Ishikawa (cell line): Measurements from ENCODE around the gene RNF25.

Source experiments
- CEBPB ChIP-seq: IDR thresholded peaks from 2 replicates; pipeline ENCODE4 v1.6.1; 2012
- CREB1 ChIP-seq: IDR thresholded peaks from 2 replicates; pipeline ENCODE4 v1.6.1; 2012; ENCODE audit warnings: low read depth
- EGR1 ChIP-seq: IDR thresholded peaks from 2 replicates; pipeline ENCODE4 v1.6.1; 2012
- EP300 ChIP-seq: IDR thresholded peaks from 2 replicates; pipeline ENCODE4 v1.6.1; 2012; ENCODE audit warnings: borderline replicate concordance
- FOXM1 ChIP-seq: IDR thresholded peaks from 2 replicates; pipeline ENCODE4 v1.6.1; 2012; ENCODE audit warnings: low read depth, borderline replicate concordance
- NFIC ChIP-seq: IDR thresholded peaks from 2 replicates; pipeline ENCODE4 v1.6.1; 2012
- RAD21 ChIP-seq: IDR thresholded peaks from 2 replicates; pipeline ENCODE4 v1.6.1; 2012; ENCODE audit warnings: low read depth
- TAF1 ChIP-seq: IDR thresholded peaks from 2 replicates; pipeline ENCODE4 v1.6.1; 2012; ENCODE audit warnings: low read depth, mild to moderate bottlenecking
- TCF12 ChIP-seq: IDR thresholded peaks from 2 replicates; pipeline ENCODE4 v1.6.1; 2012; ENCODE audit warnings: low read depth
- TEAD4 ChIP-seq: IDR thresholded peaks from 2 replicates; pipeline ENCODE4 v1.6.1; 2012
- YY1 ChIP-seq: IDR thresholded peaks from 2 replicates; pipeline ENCODE4 v1.6.1; 2012; ENCODE audit warnings: low read depth
- ZBTB7A ChIP-seq: IDR thresholded peaks from 2 replicates; pipeline ENCODE4 v1.6.1; 2012; ENCODE audit warnings: low read depth
- TF ChIP-seq, protein P1 (sequence below): IDR thresholded peaks from 2 replicates; pipeline ENCODE4 v1.6.1; 2012; ENCODE audit warnings: low read depth, mild to moderate bottlenecking
- TF ChIP-seq, protein P2 (sequence below): IDR thresholded peaks from 2 replicates; pipeline ENCODE4 v1.6.1; 2012
- TF ChIP-seq, protein P3 (sequence below): IDR thresholded peaks from 2 replicates; pipeline ENCODE4 v1.6.1; 2012

RNF25 gene

DNA sequence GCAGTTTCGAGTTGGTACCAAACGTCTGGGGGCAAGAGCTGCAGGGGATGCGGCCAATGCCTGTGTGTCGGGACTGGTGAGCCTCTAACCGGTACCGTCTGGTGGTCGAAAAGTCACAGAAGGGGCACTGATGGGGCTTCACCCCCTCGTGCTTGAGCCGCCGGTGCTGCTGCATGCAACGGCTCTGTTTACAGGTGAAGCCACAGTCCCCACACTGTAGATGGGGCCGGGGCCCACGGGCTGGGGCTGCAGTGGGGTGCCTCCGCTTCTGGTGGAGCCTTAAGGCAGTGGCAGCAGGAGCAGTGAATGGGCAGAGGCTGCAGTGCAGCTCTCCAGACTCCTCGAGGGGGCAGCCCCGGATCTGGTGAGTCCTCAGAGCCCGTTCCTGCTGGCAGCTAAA, 29.0 kb downstream of the RNF25 start:
- TF ChIP-seq, protein P1, sequence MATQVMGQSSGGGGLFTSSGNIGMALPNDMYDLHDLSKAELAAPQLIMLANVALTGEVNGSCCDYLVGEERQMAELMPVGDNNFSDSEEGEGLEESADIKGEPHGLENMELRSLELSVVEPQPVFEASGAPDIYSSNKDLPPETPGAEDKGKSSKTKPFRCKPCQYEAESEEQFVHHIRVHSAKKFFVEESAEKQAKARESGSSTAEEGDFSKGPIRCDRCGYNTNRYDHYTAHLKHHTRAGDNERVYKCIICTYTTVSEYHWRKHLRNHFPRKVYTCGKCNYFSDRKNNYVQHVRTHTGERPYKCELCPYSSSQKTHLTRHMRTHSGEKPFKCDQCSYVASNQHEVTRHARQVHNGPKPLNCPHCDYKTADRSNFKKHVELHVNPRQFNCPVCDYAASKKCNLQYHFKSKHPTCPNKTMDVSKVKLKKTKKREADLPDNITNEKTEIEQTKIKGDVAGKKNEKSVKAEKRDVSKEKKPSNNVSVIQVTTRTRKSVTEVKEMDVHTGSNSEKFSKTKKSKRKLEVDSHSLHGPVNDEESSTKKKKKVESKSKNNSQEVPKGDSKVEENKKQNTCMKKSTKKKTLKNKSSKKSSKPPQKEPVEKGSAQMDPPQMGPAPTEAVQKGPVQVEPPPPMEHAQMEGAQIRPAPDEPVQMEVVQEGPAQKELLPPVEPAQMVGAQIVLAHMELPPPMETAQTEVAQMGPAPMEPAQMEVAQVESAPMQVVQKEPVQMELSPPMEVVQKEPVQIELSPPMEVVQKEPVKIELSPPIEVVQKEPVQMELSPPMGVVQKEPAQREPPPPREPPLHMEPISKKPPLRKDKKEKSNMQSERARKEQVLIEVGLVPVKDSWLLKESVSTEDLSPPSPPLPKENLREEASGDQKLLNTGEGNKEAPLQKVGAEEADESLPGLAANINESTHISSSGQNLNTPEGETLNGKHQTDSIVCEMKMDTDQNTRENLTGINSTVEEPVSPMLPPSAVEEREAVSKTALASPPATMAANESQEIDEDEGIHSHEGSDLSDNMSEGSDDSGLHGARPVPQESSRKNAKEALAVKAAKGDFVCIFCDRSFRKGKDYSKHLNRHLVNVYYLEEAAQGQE: no peak
- TF ChIP-seq RAD21 (no peak), CREB1 (no peak), TAF1 (no peak)
- TF ChIP-seq, protein P2, sequence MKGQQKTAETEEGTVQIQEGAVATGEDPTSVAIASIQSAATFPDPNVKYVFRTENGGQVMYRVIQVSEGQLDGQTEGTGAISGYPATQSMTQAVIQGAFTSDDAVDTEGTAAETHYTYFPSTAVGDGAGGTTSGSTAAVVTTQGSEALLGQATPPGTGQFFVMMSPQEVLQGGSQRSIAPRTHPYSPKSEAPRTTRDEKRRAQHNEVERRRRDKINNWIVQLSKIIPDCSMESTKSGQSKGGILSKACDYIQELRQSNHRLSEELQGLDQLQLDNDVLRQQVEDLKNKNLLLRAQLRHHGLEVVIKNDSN: no peak

DNA sequence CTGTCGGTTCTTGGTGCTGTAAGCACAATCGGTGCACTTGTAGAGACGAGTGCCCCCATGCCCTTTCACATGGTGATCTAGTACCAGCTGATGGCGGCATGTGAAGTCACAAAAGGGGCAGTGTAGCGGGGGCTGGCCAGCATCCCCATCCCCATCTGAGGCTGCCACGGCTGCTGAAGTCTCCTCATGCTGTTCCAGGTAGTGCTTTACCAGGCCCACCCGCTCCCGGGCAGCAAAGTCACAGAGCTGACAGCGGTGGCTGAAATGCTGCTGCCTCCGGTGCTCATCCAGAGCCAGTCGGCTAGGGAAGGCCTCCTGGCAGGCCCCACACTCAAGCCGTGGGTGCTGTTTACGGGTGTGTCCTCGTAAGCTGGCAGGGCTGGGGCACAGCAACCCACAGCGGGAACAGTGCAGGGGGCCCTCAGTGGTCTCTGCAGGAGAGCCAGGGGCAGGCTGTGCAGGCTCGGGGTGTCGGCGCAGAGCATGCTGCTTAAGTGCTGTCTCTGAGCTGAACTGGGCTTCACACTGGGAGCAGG, 29.6 kb downstream of the RNF25 start:
- TF ChIP-seq YY1 (no peak), TAF1 (no peak), NFIC (no peak), TCF12 (no peak)

DNA sequence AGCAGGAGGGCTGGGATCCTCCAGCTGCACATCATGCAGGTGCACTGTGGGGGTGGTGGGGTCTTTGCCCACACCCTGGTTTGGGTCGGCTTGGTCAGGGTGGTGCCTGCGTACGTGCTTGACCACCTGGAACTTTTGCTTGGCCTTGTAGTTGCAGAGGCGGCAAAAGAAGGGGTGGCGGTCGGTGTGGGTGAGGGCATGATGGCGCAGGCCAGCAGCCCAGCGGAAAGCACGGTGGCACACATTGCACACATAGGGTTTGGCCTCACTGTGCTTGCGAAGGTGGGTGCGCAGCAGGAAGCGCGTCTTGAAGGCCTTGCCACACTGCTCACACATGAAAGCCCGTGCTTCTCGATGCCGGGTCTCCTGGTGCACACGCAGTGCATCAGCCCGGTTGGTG, 33.4 kb downstream of the RNF25 start:
- TF ChIP-seq TEAD4 (no peak), ZBTB7A (no peak), CREB1 (no peak), TAF1 (no peak), EP300 (no peak), CEBPB (no peak), YY1 (no peak), NFIC (no peak)
- TF ChIP-seq, protein P2: no peak
- TF ChIP-seq, protein P3, sequence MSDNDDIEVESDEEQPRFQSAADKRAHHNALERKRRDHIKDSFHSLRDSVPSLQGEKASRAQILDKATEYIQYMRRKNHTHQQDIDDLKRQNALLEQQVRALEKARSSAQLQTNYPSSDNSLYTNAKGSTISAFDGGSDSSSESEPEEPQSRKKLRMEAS: no peak

DNA sequence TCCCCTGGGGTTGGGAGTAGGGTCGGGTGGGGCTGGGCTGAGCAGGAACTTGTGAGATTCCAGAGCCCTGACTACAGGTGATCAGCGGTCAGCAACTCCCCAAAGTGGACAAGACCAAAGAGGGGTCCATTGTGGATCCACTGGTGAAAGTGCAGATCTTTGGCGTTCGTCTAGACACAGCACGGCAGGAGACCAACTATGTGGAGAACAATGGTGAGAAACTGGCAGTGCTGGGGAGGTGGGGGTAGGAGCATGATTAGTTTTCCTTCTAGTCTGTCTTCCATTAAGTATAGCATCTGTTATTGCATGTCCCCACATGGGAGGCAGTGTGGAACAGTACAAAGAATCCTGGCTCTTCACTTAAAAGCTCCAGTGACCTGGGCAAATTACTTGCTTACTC, 36.1 kb downstream of the RNF25 start:
- TF ChIP-seq EP300 (peak; percentile 55; the same call in 1 of the 2 replicates), TEAD4 (peak; percentile 62), EGR1 (no peak), FOXM1 (no peak)
- TF ChIP-seq, protein P3: 0 out of 2 replicates have a peak, but pooled peaks have one; percentile 25

DNA sequence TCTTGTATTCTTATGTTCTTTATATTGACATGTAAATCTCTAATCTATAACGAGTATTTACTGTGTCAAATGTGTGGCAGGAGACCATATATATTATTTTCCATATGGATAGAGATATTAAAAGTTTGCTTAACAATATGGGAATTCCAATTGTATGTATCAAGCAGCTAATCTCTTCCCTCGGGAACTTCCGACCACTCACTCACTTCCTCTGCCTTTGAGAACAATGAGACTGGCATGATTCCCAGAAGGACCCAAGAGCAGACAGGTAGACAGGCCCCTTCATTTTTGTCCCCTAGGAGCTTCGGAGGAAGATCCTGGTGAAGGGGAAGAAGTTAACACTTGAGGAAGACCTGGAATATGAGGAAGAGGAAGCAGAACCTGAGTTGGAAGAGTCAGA, 40.0 kb downstream of the RNF25 start:
- TF ChIP-seq, protein P1: no peak
- TF ChIP-seq FOXM1 (no peak), NFIC (peak; percentile 40)

DNA sequence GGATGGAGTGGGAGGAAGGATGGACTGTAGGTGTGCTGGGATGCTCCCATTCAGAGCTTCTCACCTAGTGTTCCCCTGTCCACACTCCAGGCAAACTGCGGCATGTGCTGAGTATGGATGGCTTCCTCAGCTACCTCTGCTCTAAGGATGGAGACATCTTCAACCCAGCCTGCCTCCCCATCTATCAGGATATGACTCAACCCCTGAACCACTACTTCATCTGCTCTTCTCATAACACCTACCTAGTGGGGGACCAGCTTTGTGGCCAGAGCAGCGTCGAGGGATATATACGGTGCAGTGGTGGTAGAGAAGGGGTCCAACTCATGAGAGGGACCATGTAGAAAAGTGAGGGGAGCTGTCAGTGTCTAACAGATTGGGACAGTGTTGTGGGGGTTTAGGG, 43.9 kb downstream of the RNF25 start:
- TF ChIP-seq TAF1: no peak
- TF ChIP-seq, protein P1: no peak
- TF ChIP-seq EGR1: no peak
- no peak for TF ChIP-seq CREB1
- no peak for TF ChIP-seq TCF12
- TF ChIP-seq, protein P2: no peak
- TF ChIP-seq CEBPB: no peak
- no peak for TF ChIP-seq FOXM1
- no peak for TF ChIP-seq YY1
- TF ChIP-seq ZBTB7A: no peak
- TF ChIP-seq EP300: no peak
- TF ChIP-seq, protein P3: no peak
- TF ChIP-seq RAD21: no peak
- no peak for TF ChIP-seq NFIC
- TF ChIP-seq TEAD4: no peak
